ENCODE measurements around the gene DNAH2. TPM values are rescaled to one million over a fixed set of nuclear protein-coding genes. Genes with fewer than 3 reads are reported as not detected.
"Not testable (repeated sequence)": the region's sequence is repeated elsewhere in the genome, so short reads cannot be mapped to it uniquely, and the experiment has no call there.

DNAH2 gene
- total and polyA plus RNA-seq, 8 donors = under 0.01 to 8.0 (median 0.24) TPM; not detected in 2

- Histone ChIP-seq H3K4me1 (peaks cover 36 to 56% (median 46%) of the 10 kb centered on the region in 4 donors), H3K27ac (peak overlapping the region; percentile 93 to 96 (median 94)), H3K36me3 (peaks cover 6 to 41% (median 29%) of the 10 kb centered on the region in 4 donors), H3K27me3 (no peaks in the 10 kb centered on the region), H3K9me3 (no peaks in the 10 kb centered on the region), H3K4me3 (peak overlapping the region; percentile 64 to 77 (median 68))
- TF ChIP-seq, protein P1, sequence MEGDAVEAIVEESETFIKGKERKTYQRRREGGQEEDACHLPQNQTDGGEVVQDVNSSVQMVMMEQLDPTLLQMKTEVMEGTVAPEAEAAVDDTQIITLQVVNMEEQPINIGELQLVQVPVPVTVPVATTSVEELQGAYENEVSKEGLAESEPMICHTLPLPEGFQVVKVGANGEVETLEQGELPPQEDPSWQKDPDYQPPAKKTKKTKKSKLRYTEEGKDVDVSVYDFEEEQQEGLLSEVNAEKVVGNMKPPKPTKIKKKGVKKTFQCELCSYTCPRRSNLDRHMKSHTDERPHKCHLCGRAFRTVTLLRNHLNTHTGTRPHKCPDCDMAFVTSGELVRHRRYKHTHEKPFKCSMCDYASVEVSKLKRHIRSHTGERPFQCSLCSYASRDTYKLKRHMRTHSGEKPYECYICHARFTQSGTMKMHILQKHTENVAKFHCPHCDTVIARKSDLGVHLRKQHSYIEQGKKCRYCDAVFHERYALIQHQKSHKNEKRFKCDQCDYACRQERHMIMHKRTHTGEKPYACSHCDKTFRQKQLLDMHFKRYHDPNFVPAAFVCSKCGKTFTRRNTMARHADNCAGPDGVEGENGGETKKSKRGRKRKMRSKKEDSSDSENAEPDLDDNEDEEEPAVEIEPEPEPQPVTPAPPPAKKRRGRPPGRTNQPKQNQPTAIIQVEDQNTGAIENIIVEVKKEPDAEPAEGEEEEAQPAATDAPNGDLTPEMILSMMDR (IDR thresholded peaks at IDR 0.05) = peak in 4 of 7 experiments; percentile 24 to 49 (median 44)
- no peak for TF ChIP-seq POLR2AphosphoS5 (IDR thresholded peaks at IDR 0.05)
- no peak for TF ChIP-seq EP300 (IDR thresholded peaks at IDR 0.05)
- TF ChIP-seq POLR2A (IDR thresholded peaks at IDR 0.05) = no peak
- DNase-seq = peak in 1 of 2 donors; percentile 79
- WGBS, 5 donors = 19 to 32% (median 23%) methylated on average over 20 of the region's 20 CpGs
- intact Hi-C loops (cut with DNase I; ENCODE audit: low total_unique reads) = loop anchor here (10.0 kb wide), 1 partner anchor 114 kb away; no protein-coding TSS in a partner anchor
Observed at GRCh38 chr17:7858522-7858810, 140.9 kb downstream of the DNAH2 start.

DNA sequence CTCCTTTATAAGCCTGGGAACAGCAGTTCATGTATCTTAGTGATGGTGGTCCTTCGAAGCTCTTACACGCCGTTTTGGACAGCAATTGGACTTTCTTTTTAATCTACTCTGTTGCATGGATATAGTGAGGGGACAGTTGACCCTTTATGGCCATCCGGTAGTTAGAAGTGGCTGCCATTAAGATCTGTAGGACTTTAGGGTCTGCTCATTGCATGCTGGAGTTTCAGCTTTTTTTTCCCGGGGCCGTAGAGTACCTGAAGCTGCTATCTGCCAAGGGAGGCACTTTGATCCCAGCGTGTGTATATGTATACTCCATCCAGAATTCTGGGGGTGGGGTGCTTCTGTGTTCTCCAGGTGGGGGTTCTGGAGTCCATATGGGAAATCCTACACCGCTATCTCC, 141.5 kb downstream of the DNAH2 start:
- H3K36me3 ChIP-seq = peaks cover under 1 to 35% (median 25%) of the 10 kb centered on the region in 4 donors
- TF ChIP-seq EP300 (IDR thresholded peaks at IDR 0.05) = no peak
- no peak for TF ChIP-seq POLR2A (IDR thresholded peaks at IDR 0.05)
- TF ChIP-seq POLR2AphosphoS5 (IDR thresholded peaks at IDR 0.05) = no peak
- TF ChIP-seq, protein P1 (IDR thresholded peaks at IDR 0.05) = no peak
- H3K9me3 ChIP-seq = no peaks in the 10 kb centered on the region
- intact Hi-C loops (cut with DNase I; ENCODE audit: low total_unique reads) = loop anchor here (10.0 kb wide), 1 partner anchor 114 kb away; no protein-coding TSS in a partner anchor
- H3K27me3 ChIP-seq = no peaks in the 10 kb centered on the region
- 69 to 80% (median 75%) methylated on average over 8 of the region's 8 CpGs for WGBS, 5 donors
- H3K4me1 ChIP-seq = peaks cover 36 to 59% (median 49%) of the 10 kb centered on the region in 4 donors
- peak in 1 of 2 donors; percentile 7 for DNase-seq
- H3K27ac ChIP-seq = peak overlapping the region in 3 of 5 donors; percentile 94 to 96 (median 94)
- peak overlapping the region; percentile 64 to 77 (median 68) for H3K4me3 ChIP-seq

DNA sequence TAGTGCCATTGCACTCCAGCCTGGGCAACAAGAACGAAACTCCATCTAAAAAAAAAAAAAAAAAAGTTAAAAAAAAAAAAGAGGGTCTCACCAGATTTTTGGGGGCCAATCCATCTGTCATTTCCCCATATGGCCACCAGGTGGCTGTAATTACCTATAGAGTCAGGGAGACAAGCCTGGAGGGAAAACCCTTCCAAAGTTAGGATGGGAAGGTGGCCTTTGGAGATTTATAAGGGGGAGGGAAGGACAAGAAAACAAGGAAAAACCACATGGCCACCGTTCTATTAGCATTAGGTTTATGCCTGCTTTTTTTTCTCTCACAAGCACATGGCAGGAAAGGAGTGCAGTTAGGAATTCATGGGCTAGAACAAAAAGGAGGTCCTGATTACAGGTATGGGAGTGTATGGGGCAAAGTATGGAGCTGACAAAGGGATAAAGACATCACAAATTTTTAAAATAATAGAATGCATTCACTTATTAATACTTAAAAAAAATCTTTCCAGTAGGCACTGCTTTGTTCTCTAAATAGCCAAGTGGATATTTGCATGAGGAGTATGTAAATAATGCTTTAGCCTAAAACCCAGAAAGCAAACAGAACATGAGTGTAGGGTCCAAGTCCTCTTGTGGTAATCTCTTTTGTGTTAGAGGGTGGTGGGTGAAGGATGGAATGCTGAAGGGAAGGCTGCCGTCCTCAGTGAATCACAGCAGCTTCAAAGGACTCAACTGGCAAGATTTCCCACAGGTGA, 145.3 kb downstream of the DNAH2 start:
- peak in 1 of 2 donors; percentile 77 for DNase-seq
- Histone ChIP-seq H3K36me3 (peaks cover 0 to 30% (median 15%) of the 10 kb centered on the region in 4 donors), H3K27me3 (no peaks in the 10 kb centered on the region), H3K9me3 (no peaks in the 10 kb centered on the region), H3K4me3 (no peak overlapping the region), H3K27ac (peak overlapping the region in 3 of 5 donors; percentile 7 to 34 (median 18)), H3K4me1 (peaks cover 19 to 39% (median 32%) of the 10 kb centered on the region in 4 donors)
- WGBS, 5 donors = 13 to 23% (median 18%) methylated on average over 3 of the region's 3 CpGs
- intact Hi-C loops (cut with DNase I; ENCODE audit: low total_unique reads) = no loop called here
- TF ChIP-seq, protein P1 (IDR thresholded peaks at IDR 0.05) = peak in 6 of 7 experiments; percentile 34 to 95 (median 85)
- no peak for TF ChIP-seq POLR2A (IDR thresholded peaks at IDR 0.05)

- H3K27me3 ChIP-seq; H3K4me3 ChIP-seq; DNase-seq; intact Hi-C loops (cut with DNase I; ENCODE audit: low total_unique reads); H3K27ac ChIP-seq; H3K9me3 ChIP-seq: not testable (repeated sequence)
- H3K4me1 ChIP-seq = peaks cover 6 to 34% (median 19%) of the 10 kb centered on the region in 4 donors
- 55 to 72% (median 64%) methylated on average over 5 of the region's 5 CpGs for WGBS, 5 donors
- H3K36me3 ChIP-seq = peaks cover 0 to 32% (median 15%) of the 10 kb centered on the region in 4 donors
Observed at GRCh38 chr17:7864384-7864783, 146.8 kb downstream of the DNAH2 start.
